ENCODE results near the gene TMIGD3. TPM values are rescaled to one million over a fixed set of nuclear protein-coding genes. Genes with fewer than 3 reads are reported as not detected.

TMIGD3 gene
- polyA plus RNA-seq, 4 donors: 0.78 to 1.6 (median 1.3) TPM

DNA sequence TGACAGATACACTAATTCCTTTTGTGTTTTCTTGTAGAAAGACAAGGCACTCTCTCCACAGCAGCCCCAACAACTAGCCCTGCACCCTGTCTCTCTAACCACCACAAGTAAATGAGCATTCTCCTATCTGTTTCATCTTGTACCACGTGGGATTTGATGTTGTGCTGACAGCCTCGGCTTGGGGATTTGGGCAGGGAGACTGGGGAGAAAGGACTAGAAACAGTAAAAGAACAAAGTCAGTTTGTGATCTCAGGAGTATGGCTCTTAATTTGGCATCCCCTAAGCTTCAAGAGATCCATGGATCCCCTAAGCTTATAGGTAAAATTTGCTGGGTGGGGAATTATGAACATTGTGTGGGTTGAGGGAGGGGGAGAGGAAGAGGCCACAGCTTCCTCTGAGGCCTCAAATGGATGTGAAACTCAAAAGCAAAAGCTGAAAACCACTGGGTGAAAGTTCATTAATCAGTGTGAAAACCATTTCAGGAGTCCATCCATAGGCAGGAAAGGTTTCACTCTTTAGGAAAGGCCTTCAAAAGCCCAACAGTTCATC is 26.6 kb downstream of the TMIGD3 start:
- DNase-seq (ENCODE audit: low read depth in 4 of 4, low spot score in 2 of 4): no peak

GRCh38 chr1:111476214-111476613 is 27.2 kb downstream of the TMIGD3 start:
- DNase-seq (ENCODE audit: low read depth in 4 of 4, low spot score in 2 of 4): no peak

- no peak for DNase-seq (ENCODE audit: low read depth in 4 of 4, low spot score in 2 of 4)
Observed at GRCh38 chr1:111475701-111476100, 27.7 kb downstream of the TMIGD3 start.

DNA sequence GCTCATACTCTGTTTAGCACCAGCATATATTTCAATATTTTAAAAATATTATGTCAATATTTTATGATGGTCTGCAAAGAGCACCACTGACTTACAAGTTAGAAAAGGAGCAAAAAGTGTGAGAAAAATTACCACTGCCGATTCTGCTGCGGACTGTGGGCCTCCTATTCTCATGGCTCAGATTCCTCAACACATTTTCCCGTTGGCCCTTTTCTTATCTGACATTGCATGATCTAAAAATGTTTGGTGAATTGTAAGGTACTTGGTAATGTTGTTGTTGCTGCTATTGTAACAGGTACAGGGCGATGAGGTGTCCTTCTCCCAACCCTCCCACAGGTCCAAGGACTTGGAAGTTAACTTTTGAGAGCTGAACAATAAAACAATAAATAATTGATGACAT is 28.9 kb downstream of the TMIGD3 start:
- DNase-seq (ENCODE audit: low read depth in 4 of 4, low spot score in 2 of 4): no peak

- no peak for DNase-seq (ENCODE audit: low read depth in 4 of 4, low spot score in 2 of 4)
Observed at GRCh38 chr1:111474106-111474505, 29.3 kb downstream of the TMIGD3 start.

- no peak for DNase-seq (ENCODE audit: low read depth in 4 of 4, low spot score in 2 of 4)
Observed at GRCh38 chr1:111471538-111471937, 31.9 kb downstream of the TMIGD3 start.

- no peak for DNase-seq (ENCODE audit: low read depth in 4 of 4, low spot score in 2 of 4)
Observed at GRCh38 chr1:111471012-111471411, 32.4 kb downstream of the TMIGD3 start.

DNA sequence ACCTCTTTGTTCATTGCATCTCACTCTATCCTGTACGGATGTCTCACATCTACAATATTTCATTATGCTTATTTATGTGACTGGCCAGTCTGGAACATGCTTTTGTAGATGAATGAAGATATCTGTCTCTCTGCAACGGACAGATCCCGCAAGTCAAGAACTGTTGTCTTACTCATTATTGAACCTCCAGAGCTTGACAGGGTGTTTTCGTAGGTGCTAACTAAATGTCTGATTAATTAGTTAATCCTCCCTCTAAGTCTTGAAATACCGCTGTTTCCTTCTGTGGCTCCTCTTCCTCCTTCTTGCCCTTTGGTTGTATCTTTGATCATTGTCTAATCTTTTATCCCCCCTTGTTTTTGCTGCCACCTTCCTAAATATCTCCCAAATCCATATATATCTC is 32.8 kb downstream of the TMIGD3 start:
- no peak for DNase-seq (ENCODE audit: low read depth in 4 of 4, low spot score in 2 of 4)

- DNase-seq (ENCODE audit: low read depth in 4 of 4, low spot score in 2 of 4): no peak
Observed at GRCh38 chr1:111469539-111469938, 33.9 kb downstream of the TMIGD3 start.

- DNase-seq (ENCODE audit: low read depth in 4 of 4, low spot score in 2 of 4): no peak
Observed at GRCh38 chr1:111468717-111469100, 34.7 kb downstream of the TMIGD3 start.

GRCh38 chr1:111467865-111468716 is 35.3 kb downstream of the TMIGD3 start:
- DNase-seq (ENCODE audit: low read depth in 4 of 4, low spot score in 2 of 4): no peak

DNA sequence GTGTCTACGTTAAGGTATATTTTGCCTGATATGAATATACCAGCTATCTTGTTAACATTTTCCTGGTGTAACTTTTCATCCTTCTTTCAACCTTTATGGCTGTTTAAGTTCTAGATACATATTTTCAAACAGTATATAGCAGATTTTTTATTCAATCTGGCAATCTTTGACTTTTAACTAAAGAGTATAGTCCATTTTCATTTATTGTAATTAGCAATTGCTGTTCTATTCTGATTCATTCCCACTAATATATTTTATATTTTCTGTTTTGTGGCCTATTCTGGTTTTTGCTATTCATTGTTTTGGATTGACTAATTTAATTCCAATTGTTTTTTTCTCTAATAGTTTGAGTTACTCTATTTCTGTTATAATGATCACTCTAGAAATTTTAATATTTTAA is 37.0 kb downstream of the TMIGD3 start:
- no peak for DNase-seq (ENCODE audit: low read depth in 4 of 4, low spot score in 2 of 4)

DNA sequence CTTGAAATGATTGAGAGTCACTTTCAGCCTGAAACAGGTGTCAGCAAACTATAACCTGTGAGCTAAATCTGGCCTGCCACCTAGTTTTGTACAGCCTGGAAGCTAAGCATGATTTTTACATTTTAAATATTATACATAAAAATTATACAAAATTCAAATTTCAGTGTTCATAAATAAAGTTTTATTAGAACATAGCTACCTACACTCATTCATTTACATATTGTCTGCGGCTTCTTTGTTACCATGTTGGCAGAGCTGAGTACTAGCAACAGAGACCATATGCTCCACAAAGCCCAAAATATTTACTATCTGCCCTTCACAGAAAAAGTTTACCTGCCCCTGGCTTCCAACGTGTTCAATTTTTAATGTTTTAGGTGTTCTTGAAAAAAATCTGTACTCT is 37.7 kb downstream of the TMIGD3 start:
- no peak for DNase-seq (ENCODE audit: low read depth in 4 of 4, low spot score in 2 of 4)

GRCh38 chr1:111463029-111463683 is 40.3 kb downstream of the TMIGD3 start:
- DNase-seq (ENCODE audit: low read depth in 4 of 4, low spot score in 2 of 4): no peak

DNA sequence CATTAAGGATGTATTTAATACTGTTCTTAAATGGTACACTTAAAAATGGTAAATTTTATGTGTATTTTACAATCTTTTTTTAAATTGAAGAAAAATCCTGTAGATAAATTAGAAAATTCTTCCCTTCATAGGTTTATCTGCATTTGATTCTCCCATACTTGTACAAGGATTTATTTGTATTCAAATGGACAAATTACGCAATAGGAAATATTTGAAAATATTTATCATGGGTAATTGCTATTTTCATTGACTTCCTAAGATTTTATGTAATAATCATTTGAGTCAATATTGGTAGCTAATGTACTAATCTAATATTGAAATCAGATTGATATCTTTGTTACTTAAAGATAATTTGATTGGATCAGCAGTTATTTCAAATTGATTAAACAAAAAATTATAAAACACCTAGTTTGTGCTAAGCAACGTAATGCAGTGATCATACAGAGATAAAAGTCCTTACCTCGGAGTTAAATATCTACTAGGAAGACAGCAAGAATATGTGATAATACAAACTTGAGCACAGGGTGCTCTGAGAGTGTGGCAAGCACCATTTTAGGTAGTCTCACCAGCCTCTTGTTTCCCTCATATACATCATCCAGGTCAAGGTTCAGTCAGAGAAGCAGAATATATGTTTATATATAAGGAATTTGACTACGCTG is 40.9 kb downstream of the TMIGD3 start:
- no peak for DNase-seq (ENCODE audit: low read depth in 4 of 4, low spot score in 2 of 4)

DNA sequence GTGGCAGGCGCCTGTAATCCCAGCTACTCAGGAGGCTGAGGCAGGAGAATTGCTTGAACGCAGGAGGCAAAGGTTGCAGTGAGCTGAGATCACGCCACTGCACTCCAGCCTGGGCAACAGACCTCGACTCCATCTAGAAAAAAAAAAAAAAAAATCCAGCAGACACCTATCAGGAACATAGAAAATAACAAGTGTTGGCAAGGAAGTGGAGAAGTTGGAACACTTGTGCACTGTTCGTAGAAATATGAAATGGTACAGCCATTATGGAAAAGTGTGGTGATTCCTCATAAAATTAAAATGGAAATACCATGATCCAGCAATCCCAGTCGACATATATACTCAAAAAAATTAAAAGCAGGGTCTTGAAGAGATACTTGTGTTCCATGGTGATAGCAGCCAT is 41.7 kb downstream of the TMIGD3 start:
- no peak for DNase-seq (ENCODE audit: low read depth in 4 of 4, low spot score in 2 of 4)

- no peak for DNase-seq (ENCODE audit: low read depth in 4 of 4, low spot score in 2 of 4)
Observed at GRCh38 chr1:111455642-111456031, 47.8 kb downstream of the TMIGD3 start.

GRCh38 chr1:111454859-111455641 is 48.4 kb downstream of the TMIGD3 start:
- no peak for DNase-seq (ENCODE audit: low read depth in 4 of 4, low spot score in 2 of 4)

DNA sequence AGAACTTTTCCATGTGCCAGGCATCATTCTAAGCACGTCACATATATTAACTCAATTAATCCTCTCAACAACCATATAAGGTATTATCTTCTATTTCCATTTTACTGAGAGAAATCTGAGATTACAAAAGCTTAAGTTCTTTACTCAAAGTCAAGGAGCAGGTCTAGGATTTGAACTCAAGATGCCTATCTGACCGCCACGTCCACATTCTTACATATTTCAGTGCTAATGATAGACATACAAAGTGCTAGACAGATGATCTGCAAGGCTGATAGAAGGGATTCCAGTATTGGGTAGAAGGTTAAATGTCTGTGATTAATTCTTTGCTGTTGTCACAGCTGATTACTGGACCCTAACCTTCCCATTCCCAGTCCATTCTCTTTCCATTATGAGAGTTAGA is 49.7 kb downstream of the TMIGD3 start:
- no peak for DNase-seq (ENCODE audit: low read depth in 4 of 4, low spot score in 2 of 4)

- DNase-seq (ENCODE audit: low read depth in 4 of 4, low spot score in 2 of 4): no peak
Observed at GRCh38 chr1:111452581-111452980, 50.9 kb downstream of the TMIGD3 start.

DNA sequence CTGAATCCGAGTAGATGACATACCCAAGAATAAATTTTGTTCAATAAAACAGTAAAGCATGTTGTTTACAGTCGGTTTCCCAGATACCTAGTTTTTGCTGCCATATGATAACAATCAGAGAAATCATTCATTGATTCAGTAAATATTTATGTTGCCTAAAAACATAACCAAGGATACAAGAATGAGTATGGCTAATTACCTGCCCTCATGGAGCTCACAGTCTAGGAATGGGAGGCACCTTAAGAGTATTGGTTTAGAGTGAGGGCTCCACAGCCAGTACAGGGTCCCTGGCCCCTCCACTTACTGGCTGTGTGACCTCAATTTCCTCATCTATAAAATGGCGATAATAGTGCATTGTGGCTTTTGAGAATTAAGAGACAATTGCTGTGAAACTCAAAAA is 53.2 kb downstream of the TMIGD3 start:
- no peak for DNase-seq (ENCODE audit: low read depth in 4 of 4, low spot score in 2 of 4)
